ENCODE data around the gene DSE. TPM values are rescaled to one million over a fixed set of nuclear protein-coding genes. Genes with fewer than 3 reads are reported as not detected.

The DSE gene
- total RNA-seq, 4 donors from 2014 or later = 79.5 to 95.5 (median 81.7) TPM

- H3K36me3 ChIP-seq = no peaks in the 10 kb centered on the region
- TF ChIP-seq EP300 (IDR thresholded peaks at IDR 0.05) (no peak), POLR2A (IDR thresholded peaks at IDR 0.05) (no peak)
- TF ChIP-seq, protein P1, sequence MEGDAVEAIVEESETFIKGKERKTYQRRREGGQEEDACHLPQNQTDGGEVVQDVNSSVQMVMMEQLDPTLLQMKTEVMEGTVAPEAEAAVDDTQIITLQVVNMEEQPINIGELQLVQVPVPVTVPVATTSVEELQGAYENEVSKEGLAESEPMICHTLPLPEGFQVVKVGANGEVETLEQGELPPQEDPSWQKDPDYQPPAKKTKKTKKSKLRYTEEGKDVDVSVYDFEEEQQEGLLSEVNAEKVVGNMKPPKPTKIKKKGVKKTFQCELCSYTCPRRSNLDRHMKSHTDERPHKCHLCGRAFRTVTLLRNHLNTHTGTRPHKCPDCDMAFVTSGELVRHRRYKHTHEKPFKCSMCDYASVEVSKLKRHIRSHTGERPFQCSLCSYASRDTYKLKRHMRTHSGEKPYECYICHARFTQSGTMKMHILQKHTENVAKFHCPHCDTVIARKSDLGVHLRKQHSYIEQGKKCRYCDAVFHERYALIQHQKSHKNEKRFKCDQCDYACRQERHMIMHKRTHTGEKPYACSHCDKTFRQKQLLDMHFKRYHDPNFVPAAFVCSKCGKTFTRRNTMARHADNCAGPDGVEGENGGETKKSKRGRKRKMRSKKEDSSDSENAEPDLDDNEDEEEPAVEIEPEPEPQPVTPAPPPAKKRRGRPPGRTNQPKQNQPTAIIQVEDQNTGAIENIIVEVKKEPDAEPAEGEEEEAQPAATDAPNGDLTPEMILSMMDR (IDR thresholded peaks at IDR 0.05) = no peak
- no peak overlapping the region for H3K4me3 ChIP-seq
- no peaks in the 10 kb centered on the region for H3K9me3 ChIP-seq
- H3K27ac ChIP-seq = peak overlapping the region in 2 of 4 donors; percentile 0 to 6
- DNase-seq (ENCODE audit: low spot score in 2 of 2) = no peak
- 58 to 80% methylated on average over 4 of the region's 4 CpGs for WGBS, 2 donors
- peaks cover 4 to 81% (median 45%) of the 10 kb centered on the region in 4 donors for H3K4me1 ChIP-seq
- no peaks in the 10 kb centered on the region for H3K27me3 ChIP-seq
Measured at GRCh38 chr6:116390581-116390980, 19.8 kb downstream of the DSE start.

DNA sequence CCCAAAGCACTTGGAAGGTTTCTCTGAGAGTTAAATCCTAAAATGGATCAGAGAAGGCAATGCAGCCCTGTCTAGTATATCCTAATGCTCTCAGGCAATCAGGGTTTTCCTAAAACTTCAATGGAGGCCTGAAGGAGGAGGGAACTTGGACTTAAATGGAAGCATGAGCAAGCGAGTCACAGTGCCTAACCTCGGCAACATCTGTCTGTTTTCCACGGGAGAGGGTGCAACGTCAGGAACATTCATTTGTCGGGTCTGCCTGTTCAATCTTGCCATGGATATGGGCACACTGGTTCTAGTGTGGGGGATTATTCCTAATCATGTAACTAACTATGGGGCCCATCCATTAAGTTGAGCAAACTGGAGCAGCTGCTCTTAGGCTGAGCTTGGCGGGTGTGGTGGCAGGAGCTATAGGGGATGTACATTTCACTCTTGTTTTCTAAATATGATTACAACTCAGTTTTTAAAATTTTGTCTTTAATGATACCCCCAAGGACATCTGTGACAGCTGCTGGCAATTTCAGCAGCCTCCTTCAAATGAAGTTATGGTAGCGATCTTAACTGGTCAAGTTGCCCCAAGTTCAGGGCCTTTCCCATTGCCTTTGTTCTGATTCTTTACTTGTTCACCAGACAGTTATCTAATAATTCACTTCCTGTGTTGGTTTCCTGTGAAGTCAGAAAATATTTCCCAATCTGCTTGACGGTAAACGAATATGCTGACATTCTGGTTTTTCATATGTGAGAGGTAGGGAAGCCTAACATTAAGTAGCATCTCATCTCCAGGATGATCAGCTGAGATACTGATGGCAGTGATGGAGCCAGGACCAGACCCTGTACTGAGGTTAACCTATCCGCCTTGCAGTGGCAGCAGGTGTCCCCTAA lies 21.6 kb downstream of the DSE start:
- Histone ChIP-seq H3K27me3 (no peaks in the 10 kb centered on the region), H3K36me3 (no peaks in the 10 kb centered on the region), H3K27ac (peak overlapping the region in 3 of 4 donors; percentile 2 to 71 (median 57)), H3K4me3 (no peak overlapping the region), H3K4me1 (peaks cover 0 to 77% (median 32%) of the 10 kb centered on the region in 4 donors), H3K9me3 (no peaks in the 10 kb centered on the region)
- no peak for TF ChIP-seq POLR2A (IDR thresholded peaks at IDR 0.05)
- TF ChIP-seq EP300 (IDR thresholded peaks at IDR 0.05) = peak in 1 of 2 donors; percentile 62
- no peak for DNase-seq (ENCODE audit: low spot score in 2 of 2)
- WGBS, 2 donors = 85 to 90% methylated on average over 10 of the region's 10 CpGs

- Histone ChIP-seq H3K36me3 (no peaks in the 10 kb centered on the region), H3K27ac (peak overlapping the region in 3 of 4 donors; percentile 2 to 71 (median 57))
- WGBS, 2 donors = 25 to 37% methylated on average over 1 of the region's 1 CpG
Measured at GRCh38 chr6:116393430-116393829, 22.7 kb downstream of the DSE start.

GRCh38 chr6:116395647-116396046 lies 24.9 kb downstream of the DSE start:
- WGBS, 2 donors = 91 to 92% methylated on average over 3 of the region's 3 CpGs
- Histone ChIP-seq H3K36me3 (peaks cover 0 to 5% (median 0%) of the 10 kb centered on the region in 3 donors), H3K9me3 (no peaks in the 10 kb centered on the region), H3K27me3 (no peaks in the 10 kb centered on the region), H3K27ac (peak overlapping the region in 2 of 4 donors; percentile 40 to 71), H3K4me1 (peaks cover 0 to 79% (median 33%) of the 10 kb centered on the region in 4 donors), H3K4me3 (no peak overlapping the region)
- TF ChIP-seq EP300 (IDR thresholded peaks at IDR 0.05) = no peak
- TF ChIP-seq, protein P1 (IDR thresholded peaks at IDR 0.05) = no peak
- no peak for TF ChIP-seq POLR2A (IDR thresholded peaks at IDR 0.05)
- DNase-seq (ENCODE audit: low spot score in 2 of 2) = no peak

More at GRCh38 chr6:116393430-116393829, 22.7 kb downstream of the DSE start:
- no peaks in the 10 kb centered on the region for H3K27me3 ChIP-seq
- no peak overlapping the region for H3K4me3 ChIP-seq
- H3K4me1 ChIP-seq = peaks cover 0 to 77% (median 36%) of the 10 kb centered on the region in 4 donors
- TF ChIP-seq, protein P1 (IDR thresholded peaks at IDR 0.05) = peak in 3 of 5 experiments; percentile 6 to 24 (median 17)
- no peak for TF ChIP-seq EP300 (IDR thresholded peaks at IDR 0.05)
- H3K9me3 ChIP-seq = no peaks in the 10 kb centered on the region
- DNase-seq (ENCODE audit: low spot score in 2 of 2) = no peak

GRCh38 chr6:116396441-116396840 lies 25.7 kb downstream of the DSE start:
- TF ChIP-seq EP300 (IDR thresholded peaks at IDR 0.05) (no peak), POLR2A (IDR thresholded peaks at IDR 0.05) (no peak)
- TF ChIP-seq, protein P1 (IDR thresholded peaks at IDR 0.05) = no peak
- Histone ChIP-seq H3K4me3 (no peak overlapping the region), H3K36me3 (peaks cover 0 to 5% (median 0%) of the 10 kb centered on the region in 3 donors), H3K27ac (peak overlapping the region in 2 of 4 donors; percentile 66 to 77), H3K4me1 (peaks cover 0 to 82% (median 29%) of the 10 kb centered on the region in 4 donors), H3K27me3 (no peaks in the 10 kb centered on the region), H3K9me3 (no peaks in the 10 kb centered on the region)
- 70 to 81% methylated on average over 5 of the region's 5 CpGs for WGBS, 2 donors
- DNase-seq (ENCODE audit: low spot score in 2 of 2) = no peak
